MCF 10A (cell line): ENCODE results near the gene KNTC1. TPM values are rescaled to one million over a fixed set of nuclear protein-coding genes. Genes with fewer than 3 reads are reported as not detected.
"Not testable (repeated sequence)": the region's sequence is repeated elsewhere in the genome, so short reads cannot be mapped to it uniquely, and the experiment has no call there.

Experiments
- BruUV-seq: library from RNA; stranded (reverse); fragments of 400-500 nt; replicated peaks from 2 replicates; lab custom pipeline; 2021; lab: Mats Ljungman, UMichigan
- CTCF ChIA-PET: fragments of 300-600 bp; sonication (Branson Sonifier 250); formaldehyde crosslinking; extraction: SDS; loops from one replicate; lab custom pipeline; 2021; ENCODE audit warnings: antibody characterized with exemption, inconsistent platforms; lab: Yijun Ruan, JAX
- POLR2A ChIA-PET: fragments of 300-600, 350-650 bp; sonication (Branson Sonifier 250); formaldehyde crosslinking; extraction: SDS; loops from one replicate; lab custom pipeline; 2020; ENCODE audit warnings: antibody characterized with exemption, inconsistent platforms; lab: Yijun Ruan, JAX
- DNase-seq: peaks from one replicate; pipeline ENCODE4 v3.0.0-alpha.2; 2018; ENCODE audit not compliant: unreplicated experiment
- H3K27ac Mint-ChIP-seq: one replicate; pipeline ENCODE4 v1.8.0; 2022; ENCODE audit warnings: mild to moderate bottlenecking, low read depth, mixed read lengths; ENCODE audit not compliant: unreplicated experiment
- H3K27me3 Mint-ChIP-seq: one replicate; pipeline ENCODE4 v1.8.0; 2022; ENCODE audit warnings: mixed read lengths; ENCODE audit not compliant: insufficient read depth, unreplicated experiment
- H3K36me3 Mint-ChIP-seq: one replicate; pipeline ENCODE4 v1.8.0; 2022; ENCODE audit warnings: mild to moderate bottlenecking, moderate library complexity, mixed read lengths; ENCODE audit not compliant: insufficient read depth, unreplicated experiment
- H3K4me1 Mint-ChIP-seq: one replicate; pipeline ENCODE4 v1.8.0; 2022; ENCODE audit warnings: mixed read lengths; ENCODE audit not compliant: insufficient read depth, unreplicated experiment
- H3K4me3 Mint-ChIP-seq: one replicate; pipeline ENCODE4 v1.8.0; 2022; ENCODE audit warnings: mild to moderate bottlenecking, moderate library complexity, mixed read lengths; ENCODE audit not compliant: unreplicated experiment
- H3K9me3 Mint-ChIP-seq: one replicate; pipeline ENCODE4 v1.8.0; 2022; ENCODE audit warnings: mixed read lengths; ENCODE audit not compliant: unreplicated experiment
- CTCF ChIP-seq: fragments of 200-600 bp; IDR thresholded peaks from one replicate; pipeline ENCODE4 v1.8.0; 2022; ENCODE audit warnings: antibody characterized with exemption, mild to moderate bottlenecking; ENCODE audit not compliant: unreplicated experiment
- intact Hi-C: fragments of 100-400 bp; cut with micrococcal nuclease; formaldehyde crosslinking; loops from 2 replicates; pipeline ENCODE4 v1.14.1; 2022
- total RNA-seq: library from RNA; stranded (reverse); gene quantifications from 2 replicates; pipeline ENCODE4 v1.2.3, GENCODE V29; 2022

Gene KNTC1
- total RNA-seq, 1 experiment from 2014 or later, result 26.1 TPM

- no peak overlapping the region for H3K27ac Mint-ChIP-seq
- CTCF ChIA-PET, result interaction anchor here (0.5 kb wide), 1 partner anchor 100 kb away, joined by 3 read pairs; no protein-coding TSS in a partner anchor
- no peaks in the 10 kb centered on the region for H3K27me3 Mint-ChIP-seq
- TF ChIP-seq CTCF, result no peak
- no TSS peak for BruUV-seq
- POLR2A ChIA-PET, result no interaction called here
- no peaks in the 10 kb centered on the region for H3K36me3 Mint-ChIP-seq
- DNase-seq, result no peak
- intact Hi-C loops, result no loop called here
- peaks cover 5% of the 10 kb centered on the region for H3K4me1 Mint-ChIP-seq
- no peaks in the 10 kb centered on the region for H3K9me3 Mint-ChIP-seq
- no peak overlapping the region for H3K4me3 Mint-ChIP-seq
Measured at GRCh38 chr12:122651520-122652224, 124.6 kb downstream of the KNTC1 start.

GRCh38 chr12:122653291-122653690 is 126.2 kb downstream of the KNTC1 start:
- DNase-seq, BruUV-seq, intact Hi-C loops, H3K4me1 Mint-ChIP-seq, H3K4me3 Mint-ChIP-seq, H3K36me3 Mint-ChIP-seq, H3K27me3 Mint-ChIP-seq, H3K27ac Mint-ChIP-seq, H3K9me3 Mint-ChIP-seq: not testable (repeated sequence)
- POLR2A ChIA-PET, result interaction anchor here (0.6 kb wide), 1 partner anchor 34 kb away, joined by 3 read pairs; no protein-coding TSS in a partner anchor
- CTCF ChIA-PET, result interaction anchor here (0.6 to 1.6 kb wide), 2 partner anchors 16 to 27 kb away, joined by 3 to 4 read pairs; no protein-coding TSS in a partner anchor

GRCh38 chr12:122656298-122656697 is 129.2 kb downstream of the KNTC1 start:
- no peaks in the 10 kb centered on the region for H3K9me3 Mint-ChIP-seq
- no peak for TF ChIP-seq CTCF
- no TSS peak for BruUV-seq
- intact Hi-C loops, result no loop called here
- H3K36me3 Mint-ChIP-seq, result no peaks in the 10 kb centered on the region
- H3K27me3 Mint-ChIP-seq, result no peaks in the 10 kb centered on the region
- DNase-seq, result no peak
- H3K4me1 Mint-ChIP-seq, result no peaks in the 10 kb centered on the region
- H3K27ac Mint-ChIP-seq, result no peak overlapping the region
- H3K4me3 Mint-ChIP-seq, result no peak overlapping the region
- CTCF ChIA-PET, result interaction anchor here (0.7 kb wide), 1 partner anchor 18 kb away, joined by 3 read pairs; no protein-coding TSS in a partner anchor
- POLR2A ChIA-PET, result no interaction called here

GRCh38 chr12:122659579-122659978 is 132.5 kb downstream of the KNTC1 start:
- Mint-ChIP-seq H3K27ac (no peak overlapping the region), H3K36me3 (no peaks in the 10 kb centered on the region), H3K4me1 (no peaks in the 10 kb centered on the region), H3K9me3 (no peaks in the 10 kb centered on the region), H3K27me3 (no peaks in the 10 kb centered on the region), H3K4me3 (no peak overlapping the region)
- ChIA-PET CTCF (interaction anchor here (0.7 to 2.1 kb wide), 4 partner anchors 9 to 299 kb away, joined by 3 to 6 read pairs (median 4); no protein-coding TSS in a partner anchor), POLR2A (no interaction called here)
- intact Hi-C loops, result no loop called here
- no TSS peak for BruUV-seq
- no peak for DNase-seq
- TF ChIP-seq CTCF, result no peak
